ENCODE results near the gene P2RY6.

DNA sequence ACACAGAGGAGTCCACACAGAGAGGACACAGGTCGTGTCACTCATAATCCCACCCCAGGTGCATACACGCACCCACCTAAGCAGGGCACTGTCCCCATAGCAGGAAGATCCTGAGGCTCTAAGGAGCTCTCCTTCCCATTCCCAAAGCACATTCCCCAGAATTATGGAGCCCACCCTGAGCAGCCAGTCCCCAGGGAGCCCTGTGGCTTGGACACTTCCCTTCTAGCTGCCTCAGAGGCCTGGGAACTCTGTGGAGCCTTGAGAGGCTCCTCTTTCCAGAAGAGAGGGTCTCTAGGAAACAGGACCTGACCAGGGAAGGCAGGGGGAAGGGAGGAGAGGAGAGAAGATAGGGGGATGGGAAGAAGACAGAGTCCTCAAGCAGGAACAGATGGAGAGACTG, 65.7 kb downstream of the P2RY6 start:
- TF ChIP-seq, protein P1, sequence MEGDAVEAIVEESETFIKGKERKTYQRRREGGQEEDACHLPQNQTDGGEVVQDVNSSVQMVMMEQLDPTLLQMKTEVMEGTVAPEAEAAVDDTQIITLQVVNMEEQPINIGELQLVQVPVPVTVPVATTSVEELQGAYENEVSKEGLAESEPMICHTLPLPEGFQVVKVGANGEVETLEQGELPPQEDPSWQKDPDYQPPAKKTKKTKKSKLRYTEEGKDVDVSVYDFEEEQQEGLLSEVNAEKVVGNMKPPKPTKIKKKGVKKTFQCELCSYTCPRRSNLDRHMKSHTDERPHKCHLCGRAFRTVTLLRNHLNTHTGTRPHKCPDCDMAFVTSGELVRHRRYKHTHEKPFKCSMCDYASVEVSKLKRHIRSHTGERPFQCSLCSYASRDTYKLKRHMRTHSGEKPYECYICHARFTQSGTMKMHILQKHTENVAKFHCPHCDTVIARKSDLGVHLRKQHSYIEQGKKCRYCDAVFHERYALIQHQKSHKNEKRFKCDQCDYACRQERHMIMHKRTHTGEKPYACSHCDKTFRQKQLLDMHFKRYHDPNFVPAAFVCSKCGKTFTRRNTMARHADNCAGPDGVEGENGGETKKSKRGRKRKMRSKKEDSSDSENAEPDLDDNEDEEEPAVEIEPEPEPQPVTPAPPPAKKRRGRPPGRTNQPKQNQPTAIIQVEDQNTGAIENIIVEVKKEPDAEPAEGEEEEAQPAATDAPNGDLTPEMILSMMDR (IDR thresholded peaks at IDR 0.05): no peak
- TF ChIP-seq POLR2AphosphoS5 (IDR thresholded peaks at IDR 0.05) (no peak), EP300 (IDR thresholded peaks at IDR 0.05) (no peak), POLR2A (IDR thresholded peaks at IDR 0.05) (no peak)
